NCI-H82 treated with DMSO at 0.1 percent for 48 hours (cell line): ENCODE results near the gene CDK14.
"Not testable (repeated sequence)": the region's sequence is repeated elsewhere in the genome, so short reads cannot be mapped to it uniquely, and the experiment has no call there.

Experiments
- DNase-seq: peaks from one replicate; lab custom pipeline; 2025; ENCODE audit not compliant: unreplicated experiment; lab: John Stamatoyannopoulos, UW

CDK14 gene

DNA sequence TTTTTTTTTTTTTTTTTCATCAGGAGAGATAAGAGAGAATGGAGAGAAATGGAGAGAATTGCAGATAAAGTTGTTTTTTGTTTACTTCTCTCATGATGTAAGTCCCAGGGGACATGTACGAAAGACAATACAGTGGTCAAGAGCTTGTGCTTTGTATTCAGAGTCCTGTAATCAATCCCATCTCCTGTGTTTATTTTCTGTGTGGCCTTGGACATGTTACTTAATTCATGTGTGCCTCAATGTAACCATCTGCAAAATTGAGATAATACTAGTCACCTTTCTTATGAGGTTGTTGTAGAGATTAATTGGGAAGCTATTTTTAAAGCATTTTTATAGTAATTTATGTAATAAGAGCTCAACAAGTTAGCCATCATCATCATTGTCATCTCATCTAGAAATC lies 117.5 kb downstream of the CDK14 start:
- DNase-seq = no peak

DNA sequence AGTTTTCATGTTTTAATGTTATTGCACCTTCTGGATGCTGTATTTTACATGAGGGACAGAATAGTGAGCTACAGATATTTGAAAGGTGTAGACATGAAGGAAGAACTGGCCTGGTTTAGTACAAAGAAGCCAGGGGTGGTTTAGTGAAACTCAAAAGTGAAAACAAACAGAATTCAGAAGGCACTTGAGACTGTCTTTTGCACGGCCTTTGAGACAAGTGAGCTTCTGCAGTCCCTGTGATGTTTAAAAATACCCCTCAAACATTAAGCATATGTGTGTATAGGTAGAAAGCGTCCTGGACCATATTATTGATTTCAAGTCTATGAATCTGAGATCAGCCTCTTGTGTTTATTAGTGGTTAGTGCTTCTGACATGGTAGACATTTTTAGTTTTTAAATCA lies 118.9 kb downstream of the CDK14 start:
- no peak for DNase-seq

DNA sequence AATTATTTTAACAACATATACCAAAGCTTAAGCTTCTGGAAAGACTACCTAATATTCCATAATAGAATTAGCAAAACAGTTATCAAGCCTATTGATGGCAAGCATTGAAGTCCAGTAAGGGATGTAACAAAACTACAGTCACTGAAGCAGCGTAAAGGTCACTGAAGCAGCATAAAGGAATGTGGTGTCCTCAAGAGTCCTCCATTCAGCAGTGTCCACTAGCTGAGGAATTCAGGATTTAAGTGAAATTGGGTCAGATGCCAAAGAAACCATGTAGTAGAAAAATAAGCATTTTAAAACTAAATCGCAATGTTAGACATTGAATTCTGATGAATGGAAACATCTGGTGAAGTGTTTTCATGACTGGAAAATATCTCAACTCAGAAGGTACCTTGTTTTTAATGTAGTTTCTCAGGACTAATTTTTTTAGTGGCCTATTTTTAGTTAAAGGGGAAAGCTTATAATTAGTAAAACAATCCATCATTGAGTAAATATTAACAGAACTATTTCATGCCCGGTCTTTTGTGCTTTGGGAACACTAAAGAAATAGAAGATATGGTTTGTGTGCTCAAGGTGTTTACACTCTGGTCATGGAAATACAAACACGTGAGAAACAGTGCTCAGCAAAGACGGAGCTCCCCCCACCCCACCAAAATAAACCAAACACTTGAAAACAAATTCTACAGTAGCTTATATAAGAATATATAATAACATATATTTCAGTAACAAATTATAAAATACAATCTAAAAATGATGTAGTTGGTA lies 121.4 kb downstream of the CDK14 start:
- no peak for DNase-seq

DNA sequence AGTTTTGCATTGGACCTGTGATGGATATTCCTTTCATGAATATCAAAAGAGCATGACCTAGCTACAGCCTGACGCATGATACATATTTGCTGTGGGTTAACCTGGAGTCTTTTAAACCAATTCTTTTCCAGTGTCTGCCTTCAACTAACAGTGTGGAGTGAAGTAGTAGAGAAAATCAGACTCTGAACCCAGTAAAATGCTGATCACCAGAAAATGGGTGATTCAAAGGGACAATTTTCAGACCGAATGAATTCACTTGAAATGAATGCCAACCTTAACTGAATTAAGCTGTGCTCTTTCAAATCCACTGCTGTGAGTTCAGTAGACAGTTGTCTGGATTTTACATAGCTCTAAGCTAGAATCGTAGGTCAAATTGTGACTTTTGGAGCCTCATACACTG lies 123.0 kb downstream of the CDK14 start:
- DNase-seq = no peak

DNA sequence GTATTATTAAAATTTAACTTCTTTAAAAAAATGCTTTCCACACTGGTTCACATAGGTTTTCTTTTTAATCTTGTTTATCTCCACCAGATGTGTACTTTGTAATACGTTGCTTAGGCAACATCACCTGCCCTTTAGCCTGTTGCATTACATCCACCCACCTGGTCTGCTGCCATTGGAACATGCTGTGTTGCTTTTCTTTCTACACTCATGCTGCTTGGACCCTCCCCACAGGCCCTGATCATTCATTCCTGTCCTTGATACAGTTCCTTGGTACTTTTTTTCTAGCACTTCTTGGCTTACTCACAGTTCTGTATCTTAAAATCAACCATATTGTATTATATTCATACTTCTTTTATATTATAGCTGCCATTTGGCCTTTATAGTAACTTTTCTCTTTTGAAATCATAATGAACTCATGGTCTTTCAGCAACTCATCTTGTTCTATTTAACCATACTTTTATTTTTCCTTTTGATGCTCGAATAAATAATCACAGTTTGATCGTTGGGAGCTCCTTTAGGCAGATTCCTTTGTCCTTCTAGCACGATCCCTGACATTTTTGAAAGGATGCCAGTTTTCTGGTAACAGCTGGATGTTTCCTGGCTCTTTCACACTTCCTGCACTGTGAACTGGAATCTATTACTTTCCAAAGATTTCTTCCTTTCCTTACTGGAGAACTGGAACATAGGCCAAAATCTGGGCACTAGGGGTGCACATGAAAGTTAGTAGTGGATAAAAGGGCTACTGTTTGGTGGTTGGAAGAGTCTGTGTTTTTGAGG lies 125.1 kb downstream of the CDK14 start:
- no peak for DNase-seq

DNA sequence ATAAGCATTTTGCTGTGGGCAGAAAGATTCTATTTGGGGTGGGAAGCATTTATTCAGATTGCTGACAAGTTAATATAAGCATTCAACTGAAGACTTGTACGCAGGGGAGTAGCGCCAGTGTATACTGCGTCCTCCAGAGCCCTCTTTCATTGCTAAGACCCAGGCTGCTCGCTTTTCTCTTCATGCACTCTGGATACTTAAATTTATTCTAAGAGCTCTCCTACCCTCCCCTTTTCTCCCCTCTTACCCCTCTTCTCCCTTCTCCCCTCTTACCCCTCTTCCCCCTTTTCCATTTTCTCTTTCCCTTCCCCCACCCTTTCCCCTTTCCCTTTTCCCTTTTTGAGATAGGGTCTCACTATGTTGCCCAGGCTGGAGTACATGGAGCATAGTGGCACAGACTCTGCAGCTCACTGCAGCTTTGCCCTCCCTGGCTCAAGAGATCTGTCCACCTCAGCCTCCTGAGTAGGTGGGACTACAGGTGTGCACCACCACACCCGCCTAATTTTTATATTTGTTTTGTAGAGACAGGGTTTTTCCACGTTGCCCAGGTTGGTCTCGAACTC lies 125.8 kb downstream of the CDK14 start:
- no peak for DNase-seq

DNA sequence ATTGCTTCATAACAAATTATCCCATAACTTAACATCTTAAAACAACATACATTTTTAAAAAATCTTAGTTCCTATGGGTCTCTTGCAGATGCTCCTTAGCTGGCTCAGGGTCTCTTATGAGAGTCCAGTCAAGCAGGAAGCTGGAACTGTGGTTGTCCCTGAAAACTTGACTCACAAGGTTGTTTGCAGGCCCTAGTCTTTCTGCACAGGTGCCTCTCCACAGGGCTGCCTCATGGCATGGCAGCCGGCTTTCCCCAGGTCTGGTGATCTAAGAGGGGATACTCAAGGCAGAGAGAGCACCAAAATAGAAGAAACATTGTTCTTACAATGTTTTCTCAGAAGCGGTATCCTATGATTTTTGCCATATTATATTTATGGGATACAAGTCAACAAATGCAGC lies 127.1 kb downstream of the CDK14 start:
- DNase-seq = no peak

DNA sequence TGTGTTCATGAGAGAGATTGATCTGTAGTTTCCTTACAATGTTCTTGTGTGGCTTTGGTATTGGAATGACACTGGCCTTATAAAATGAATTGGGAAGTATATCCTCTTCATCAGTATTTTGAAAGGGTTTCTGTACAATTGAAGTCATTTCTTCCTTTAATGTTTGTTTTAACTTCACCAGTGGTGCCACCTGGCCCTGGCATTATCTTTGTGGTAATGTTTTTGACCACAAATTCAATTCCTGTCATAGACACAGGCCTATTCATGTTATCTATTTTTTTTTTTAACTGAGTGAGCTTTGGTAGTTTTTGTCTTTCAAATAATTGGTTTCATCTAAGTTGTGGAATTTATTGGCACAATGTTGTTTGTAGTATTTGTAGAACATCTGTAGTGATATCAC lies 127.7 kb downstream of the CDK14 start:
- no peak for DNase-seq

DNA sequence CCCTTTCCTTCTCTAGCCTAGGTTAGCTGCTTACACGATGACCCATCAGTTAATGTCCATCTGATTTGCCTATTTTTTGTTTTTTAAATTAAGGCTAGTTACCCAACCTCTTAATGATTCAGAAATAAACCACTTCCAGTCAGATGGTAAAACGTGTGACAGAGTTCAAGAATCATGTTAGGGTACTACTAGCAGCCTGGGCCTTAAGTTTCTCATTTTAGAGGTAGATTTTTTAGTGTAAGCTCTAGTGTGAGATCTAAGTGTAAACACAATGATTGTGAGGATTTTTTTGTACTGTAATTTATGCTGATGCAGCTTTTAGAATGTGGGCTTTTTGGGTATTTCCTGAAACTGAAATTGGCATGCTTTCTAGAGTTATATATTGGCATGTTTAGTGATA lies 130.0 kb downstream of the CDK14 start:
- no peak for DNase-seq

DNA sequence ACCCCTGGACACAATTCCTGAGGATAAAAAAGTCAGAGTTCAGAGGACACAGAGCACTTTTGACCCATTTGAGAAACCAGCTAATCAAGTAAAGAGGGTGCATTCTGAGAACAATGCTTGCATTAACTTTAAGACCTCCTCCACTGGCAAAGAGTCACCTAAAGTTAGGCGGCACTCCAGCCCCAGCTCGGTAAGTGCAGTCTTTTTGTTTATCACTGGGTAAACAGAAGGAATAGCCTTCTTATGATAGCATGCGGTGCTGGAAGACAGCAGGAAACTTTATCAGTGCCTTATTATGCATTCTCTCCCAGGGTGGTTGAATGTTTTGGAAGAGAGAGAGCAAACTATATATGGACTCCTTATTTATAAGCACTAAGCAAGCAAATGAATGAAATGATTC lies 130.5 kb downstream of the CDK14 start:
- no peak for DNase-seq

DNA sequence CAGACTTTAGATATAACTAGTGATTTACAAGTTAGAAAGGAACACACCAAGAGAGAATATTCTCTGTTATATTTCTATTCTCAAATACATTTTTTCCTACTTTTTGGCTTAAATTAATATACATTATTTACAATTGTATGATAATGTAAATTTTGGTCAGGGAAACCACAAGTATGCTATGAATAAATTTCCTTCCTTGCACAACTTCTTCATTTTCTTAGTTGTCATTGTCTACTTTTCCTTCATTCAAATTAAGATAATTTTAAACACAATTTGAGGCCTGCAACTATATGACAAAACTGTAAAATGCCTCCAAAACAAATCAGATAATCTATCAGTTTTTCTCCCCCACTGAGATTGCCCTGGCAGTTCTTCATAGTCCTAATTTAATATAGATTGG lies 131.3 kb downstream of the CDK14 start:
- DNase-seq = no peak

DNA sequence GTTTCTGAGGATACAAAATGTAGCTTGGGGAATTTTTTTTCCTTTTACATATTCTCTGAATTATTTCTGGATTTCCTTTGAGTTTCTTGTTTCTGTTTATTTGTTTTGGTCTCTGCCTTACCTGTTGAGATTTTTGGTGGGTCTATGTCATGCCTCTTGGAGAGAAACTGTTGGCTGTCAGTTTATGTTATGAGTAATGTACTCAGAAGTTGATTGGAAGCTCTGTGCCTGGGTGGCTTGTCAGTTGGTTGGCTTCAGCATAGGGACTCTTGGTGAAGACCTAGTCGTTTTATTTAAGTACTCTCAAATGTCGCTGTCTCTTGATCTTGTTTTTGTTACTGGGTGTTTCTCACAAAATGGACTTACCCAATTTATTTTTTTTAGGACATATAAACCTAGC lies 132.4 kb downstream of the CDK14 start:
- no peak for DNase-seq

DNA sequence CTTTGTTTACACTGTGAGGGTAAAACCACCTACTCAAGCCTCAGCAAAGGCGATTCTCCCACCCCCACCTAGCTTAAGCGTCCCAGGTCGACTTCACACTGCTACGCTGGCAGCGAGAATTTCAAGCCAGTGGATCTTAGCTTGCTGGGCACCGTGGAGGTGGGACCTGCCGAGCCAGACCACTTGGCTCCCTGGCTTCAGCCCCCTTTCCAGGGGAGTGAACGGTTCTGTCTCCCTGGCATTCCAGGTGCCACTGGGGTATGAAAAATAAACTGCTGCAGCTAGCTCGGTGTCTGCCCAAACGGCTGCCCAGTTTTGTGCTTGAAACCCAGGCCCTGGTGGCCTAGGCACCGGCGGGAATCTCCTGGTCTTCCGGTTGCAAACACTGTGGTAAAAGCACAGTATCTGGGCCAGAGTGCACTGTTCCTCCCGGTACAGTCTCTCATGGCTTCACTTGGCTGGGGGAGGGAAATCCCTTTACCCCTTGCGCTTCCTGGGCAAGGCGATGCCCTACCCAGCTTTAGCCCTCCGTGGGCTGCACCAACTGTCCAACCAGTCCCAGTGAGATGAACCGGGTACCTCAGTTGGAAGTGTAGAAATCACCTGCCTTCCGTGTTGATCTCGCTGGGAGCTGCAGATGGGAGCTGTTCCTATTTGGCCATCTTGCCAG lies 139.6 kb downstream of the CDK14 start:
- not testable (repeated sequence) for DNase-seq

DNA sequence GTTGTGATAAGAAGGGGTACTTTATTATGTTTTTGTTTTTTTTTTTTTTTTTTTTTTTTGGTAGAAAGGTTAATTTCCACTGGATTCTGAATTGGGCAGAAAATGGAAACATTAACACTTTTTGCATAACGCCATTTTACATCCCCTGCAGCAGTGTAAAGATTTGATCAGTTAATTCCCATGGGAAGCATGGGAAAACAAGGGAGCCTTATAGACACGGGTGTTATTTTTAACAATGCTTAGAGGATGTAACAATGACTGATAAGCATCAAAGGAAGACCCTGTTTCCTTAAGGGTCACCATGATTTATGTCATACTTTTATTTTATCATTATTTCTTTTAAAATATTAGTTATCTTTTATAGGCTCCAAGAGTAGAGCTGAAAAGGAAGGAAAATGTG lies 140.2 kb downstream of the CDK14 start:
- no peak for DNase-seq

DNA sequence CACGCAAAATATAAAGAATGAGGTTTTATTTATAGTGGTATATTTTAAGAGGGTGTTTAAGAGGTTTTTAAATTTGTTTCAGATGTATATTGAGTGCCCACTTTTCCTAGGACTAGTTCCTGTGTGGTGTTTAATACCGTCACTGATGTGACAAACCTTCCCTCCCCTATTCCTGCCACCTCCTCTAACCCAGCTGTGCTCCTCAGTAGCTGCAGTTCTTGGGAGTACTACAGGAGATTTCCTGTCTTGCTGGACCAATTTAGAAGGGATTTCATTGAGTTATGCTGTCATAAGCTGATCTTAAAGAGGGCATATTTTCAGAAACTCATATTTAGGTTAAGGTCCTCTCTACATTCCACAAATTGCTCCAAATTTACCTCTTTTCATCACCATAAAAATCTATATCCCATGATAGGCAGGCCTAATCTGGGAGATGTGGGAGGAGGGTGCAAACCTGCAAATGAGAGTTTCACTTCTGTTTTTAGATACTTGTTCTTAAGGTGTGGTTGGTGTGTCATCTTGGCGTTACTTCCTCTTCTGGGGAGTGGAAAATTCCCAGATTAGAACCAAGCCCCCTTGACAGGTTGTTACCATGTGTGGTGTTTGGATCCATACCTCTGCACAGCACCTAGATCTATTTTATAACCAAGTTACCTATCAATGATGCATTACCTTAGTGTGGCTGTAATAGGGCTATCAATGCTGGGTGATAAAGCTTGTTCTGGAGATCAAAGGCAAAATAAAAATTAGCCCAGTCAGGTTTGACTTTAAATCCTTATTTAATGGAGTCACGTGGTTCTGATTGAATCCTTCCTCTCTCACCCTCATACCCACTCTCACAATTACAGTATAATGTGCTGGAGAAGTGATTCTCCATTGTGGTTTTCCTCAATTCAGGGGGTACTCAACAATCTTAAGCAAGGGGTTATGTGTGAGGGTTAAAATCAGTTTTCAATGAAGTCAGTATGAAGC lies 141.1 kb downstream of the CDK14 start:
- DNase-seq = no peak

DNA sequence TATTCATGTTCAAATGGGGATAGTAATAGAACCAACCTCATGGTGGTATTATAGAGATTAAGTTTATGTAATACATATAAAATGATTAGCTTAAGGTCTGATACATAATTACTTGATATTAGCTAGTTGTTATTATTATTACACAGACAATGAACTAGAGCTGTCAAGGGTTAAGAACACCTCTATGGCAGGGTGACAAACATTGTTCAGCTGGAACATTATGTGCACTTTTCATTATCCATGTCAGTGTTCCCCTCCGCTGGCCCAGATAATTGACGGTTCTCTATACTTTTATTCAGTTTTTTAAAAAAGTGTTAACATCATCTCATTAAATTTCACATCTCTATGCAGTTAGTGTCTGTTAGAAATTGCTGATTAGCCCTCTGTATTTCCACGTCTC lies 142.1 kb downstream of the CDK14 start:
- no peak for DNase-seq

DNA sequence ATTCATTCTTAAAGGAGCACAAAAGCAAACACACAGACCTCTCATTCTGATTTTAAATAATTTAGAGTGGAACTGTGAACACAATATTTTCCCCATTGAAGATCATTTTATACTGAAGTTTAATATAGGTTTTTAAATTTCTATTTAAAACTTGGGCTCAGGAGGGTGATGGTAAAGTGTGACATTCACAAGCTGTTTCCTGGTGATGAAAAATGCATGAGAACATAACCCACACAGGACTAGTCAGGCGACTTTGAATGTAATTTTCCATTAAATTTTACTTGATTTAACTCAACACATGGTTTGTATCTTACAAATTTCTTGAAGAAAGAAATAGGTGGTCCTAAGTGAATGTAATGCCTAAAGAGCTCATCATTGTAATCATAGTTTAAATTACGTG lies 143.6 kb downstream of the CDK14 start:
- DNase-seq = no peak

DNA sequence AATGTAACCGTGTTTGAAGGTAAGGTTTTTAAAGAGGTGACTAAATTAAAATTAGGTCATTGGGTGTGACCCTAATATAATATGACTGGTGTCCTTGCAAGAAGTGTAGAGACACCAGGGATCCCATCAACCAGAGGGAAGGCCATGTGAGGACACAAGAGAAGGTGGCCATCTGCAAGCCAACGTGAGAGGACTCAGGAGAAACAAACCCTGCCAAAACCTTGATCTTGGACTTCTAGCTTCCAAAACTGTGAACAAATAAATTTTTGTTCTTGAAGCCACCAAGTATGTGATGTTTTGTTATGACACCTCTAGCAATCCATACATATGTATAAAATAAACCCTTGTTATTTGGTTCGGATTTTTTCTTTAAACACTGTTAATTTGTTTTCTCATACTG lies 144.3 kb downstream of the CDK14 start:
- no peak for DNase-seq

DNA sequence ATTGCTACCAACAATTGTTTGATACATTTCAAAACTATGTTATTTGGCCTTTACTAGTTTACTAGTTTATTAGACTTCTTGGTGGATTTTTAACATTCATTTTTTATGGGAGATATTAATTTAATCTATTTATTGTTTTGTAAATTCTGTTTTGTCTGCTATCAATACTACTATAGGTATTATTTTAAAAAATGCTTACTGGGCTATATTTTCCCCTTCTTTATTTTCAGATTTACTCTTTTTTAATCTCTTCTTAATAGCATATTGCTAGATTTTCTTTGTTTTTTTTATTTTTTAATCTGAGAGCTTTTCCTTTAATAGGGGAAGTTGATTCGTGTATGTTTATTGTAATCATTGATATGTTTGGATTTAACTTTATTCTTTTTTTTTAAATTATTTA lies 147.5 kb downstream of the CDK14 start:
- DNase-seq = no peak

DNA sequence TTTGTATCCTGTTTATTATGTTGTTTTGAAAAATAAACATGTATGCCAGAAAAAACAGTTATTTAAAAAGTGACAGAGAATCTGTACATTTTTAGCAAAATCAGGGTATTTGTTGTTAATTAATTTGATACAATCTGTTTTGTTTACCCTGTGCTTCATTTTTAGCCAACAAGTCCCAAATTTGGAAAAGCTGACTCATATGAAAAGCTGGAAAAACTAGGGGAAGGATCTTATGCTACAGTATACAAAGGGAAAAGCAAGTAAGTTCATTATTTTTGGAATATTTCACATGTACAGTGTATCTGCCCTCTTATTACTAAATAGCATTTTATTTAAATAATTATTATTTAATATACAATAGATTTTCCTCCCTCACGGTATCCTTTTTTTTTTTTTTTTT lies 151.4 kb downstream of the CDK14 start:
- no peak for DNase-seq

DNA sequence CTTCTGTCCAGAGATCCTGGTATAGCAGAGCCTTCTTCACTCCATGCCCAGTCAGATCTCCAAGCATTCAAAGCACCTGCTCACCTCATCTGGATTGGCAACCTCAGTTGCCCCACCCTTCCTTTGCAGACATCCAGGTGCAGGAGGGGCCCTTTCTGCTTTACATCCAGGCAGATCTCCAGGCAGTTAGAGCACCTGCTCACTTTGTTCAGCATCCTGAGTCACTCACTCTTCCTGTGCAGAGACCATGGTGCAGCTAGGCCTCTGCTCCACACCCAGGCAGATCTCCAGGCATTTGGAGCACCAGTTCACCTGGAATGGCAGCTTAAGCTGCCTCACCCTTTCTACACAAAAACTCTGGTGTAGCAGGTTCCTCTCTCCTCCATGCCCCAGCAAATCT lies 153.1 kb downstream of the CDK14 start:
- DNase-seq = no peak
